GM23248 (cell line): ENCODE results near the gene KDM5A.
"Not testable (repeated sequence)": the region's sequence is repeated elsewhere in the genome, so short reads cannot be mapped to it uniquely, and the experiment has no call there.

Experiments used
- EZH2 ChIP-seq: fragments of 200-600 bp; sonication (generic); IDR thresholded peaks from 2 replicates; pipeline ENCODE4 v1.6.1; 2018; ENCODE audit warnings: antibody characterized with exemption, mild to moderate bottlenecking; ENCODE audit not compliant: insufficient read depth, poor library complexity, severe bottlenecking
- EZH2phosphoT487 ChIP-seq: fragments of 200-600 bp; sonication (generic); IDR thresholded peaks from 2 replicates; pipeline ENCODE4 v1.6.1; 2018; ENCODE audit warnings: antibody characterized with exemption, moderate library complexity, mild to moderate bottlenecking, low read depth; ENCODE audit not compliant: insufficient read depth

DNA sequence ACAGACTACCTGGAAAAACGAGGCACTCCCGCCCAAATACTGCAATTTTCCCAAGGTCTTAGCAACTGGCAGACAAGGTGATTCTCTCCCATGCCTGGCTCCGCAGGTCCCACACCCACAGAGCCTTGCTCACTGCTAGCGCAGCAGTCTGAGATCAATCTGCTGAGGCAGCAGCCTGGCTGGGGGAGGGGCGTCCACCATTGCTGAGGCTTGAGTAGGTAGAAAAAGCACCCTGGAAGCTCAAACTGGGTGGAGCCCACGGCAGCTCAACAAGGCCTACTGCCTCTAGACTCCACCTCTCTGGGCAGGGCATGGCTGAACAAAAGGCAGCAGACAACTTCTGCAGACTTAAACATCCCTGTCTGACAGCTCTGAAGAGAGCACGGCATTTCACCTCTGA is 46.1 kb downstream of the KDM5A start:
- TF ChIP-seq EZH2, EZH2phosphoT487: not testable (repeated sequence)
